ENCODE results near the gene TACC3. TPM values are rescaled to one million over a fixed set of nuclear protein-coding genes. Genes with fewer than 3 reads are reported as not detected.

The TACC3 gene
- total RNA-seq, 1 donor from 2014 or later, result 42.2 TPM

- DNase-seq (ENCODE audit: low spot score), result no peak
- H3K4me3 Mint-ChIP-seq (ENCODE audit: unreplicated experiment), result no peak overlapping the region
- H3K4me1 Mint-ChIP-seq (ENCODE audit: unreplicated experiment), result no peaks in the 10 kb centered on the region
- H3K36me3 Mint-ChIP-seq (ENCODE audit: low read depth, unreplicated experiment), result peaks cover 4% of the 10 kb centered on the region
- no peaks in the 10 kb centered on the region for H3K27me3 Mint-ChIP-seq (ENCODE audit: unreplicated experiment)
- TF ChIP-seq, protein P1, sequence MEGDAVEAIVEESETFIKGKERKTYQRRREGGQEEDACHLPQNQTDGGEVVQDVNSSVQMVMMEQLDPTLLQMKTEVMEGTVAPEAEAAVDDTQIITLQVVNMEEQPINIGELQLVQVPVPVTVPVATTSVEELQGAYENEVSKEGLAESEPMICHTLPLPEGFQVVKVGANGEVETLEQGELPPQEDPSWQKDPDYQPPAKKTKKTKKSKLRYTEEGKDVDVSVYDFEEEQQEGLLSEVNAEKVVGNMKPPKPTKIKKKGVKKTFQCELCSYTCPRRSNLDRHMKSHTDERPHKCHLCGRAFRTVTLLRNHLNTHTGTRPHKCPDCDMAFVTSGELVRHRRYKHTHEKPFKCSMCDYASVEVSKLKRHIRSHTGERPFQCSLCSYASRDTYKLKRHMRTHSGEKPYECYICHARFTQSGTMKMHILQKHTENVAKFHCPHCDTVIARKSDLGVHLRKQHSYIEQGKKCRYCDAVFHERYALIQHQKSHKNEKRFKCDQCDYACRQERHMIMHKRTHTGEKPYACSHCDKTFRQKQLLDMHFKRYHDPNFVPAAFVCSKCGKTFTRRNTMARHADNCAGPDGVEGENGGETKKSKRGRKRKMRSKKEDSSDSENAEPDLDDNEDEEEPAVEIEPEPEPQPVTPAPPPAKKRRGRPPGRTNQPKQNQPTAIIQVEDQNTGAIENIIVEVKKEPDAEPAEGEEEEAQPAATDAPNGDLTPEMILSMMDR (IDR thresholded peaks at IDR 0.05; ENCODE audit: unreplicated experiment), result no peak
- no peak overlapping the region for H3K27ac Mint-ChIP-seq (ENCODE audit: unreplicated experiment)
- no peaks in the 10 kb centered on the region for H3K9me3 Mint-ChIP-seq (ENCODE audit: unreplicated experiment)
Observed at GRCh38 chr4:1749370-1749769, 28.0 kb downstream of the TACC3 start.

DNA sequence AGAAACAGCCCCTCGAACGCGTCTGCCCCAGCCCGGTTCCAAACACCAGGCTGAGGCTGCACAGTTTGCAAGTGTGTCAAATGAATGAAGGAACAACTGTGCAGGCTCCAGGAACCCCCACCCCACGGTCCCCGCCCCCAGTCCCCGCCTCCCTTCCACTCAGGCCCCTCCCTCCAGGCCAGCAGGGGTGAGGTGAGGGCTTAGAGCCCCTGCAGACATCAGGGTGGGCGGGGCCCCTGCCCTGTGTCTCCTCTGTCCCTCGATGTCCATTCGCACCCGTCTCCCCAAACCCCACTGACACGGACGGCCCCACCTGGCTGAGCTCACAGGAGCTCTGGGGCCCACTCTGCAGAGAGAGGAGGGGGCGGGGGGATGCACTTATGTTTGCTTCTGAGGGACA lies 28.5 kb downstream of the TACC3 start:
- DNase-seq (ENCODE audit: low spot score), result no peak
- Mint-ChIP-seq H3K9me3 (ENCODE audit: unreplicated experiment) (no peaks in the 10 kb centered on the region), H3K27ac (ENCODE audit: unreplicated experiment) (no peak overlapping the region)

GRCh38 chr4:1750381-1751154 lies 29.2 kb downstream of the TACC3 start:
- H3K4me1 Mint-ChIP-seq (ENCODE audit: unreplicated experiment), result no peaks in the 10 kb centered on the region
- TF ChIP-seq, protein P1 (IDR thresholded peaks at IDR 0.05; ENCODE audit: unreplicated experiment), result no peak
- H3K4me3 Mint-ChIP-seq (ENCODE audit: unreplicated experiment), result no peak overlapping the region
- no peak overlapping the region for H3K27ac Mint-ChIP-seq (ENCODE audit: unreplicated experiment)
- H3K9me3 Mint-ChIP-seq (ENCODE audit: unreplicated experiment), result no peaks in the 10 kb centered on the region
- no peak for DNase-seq (ENCODE audit: low spot score)
- no peaks in the 10 kb centered on the region for H3K36me3 Mint-ChIP-seq (ENCODE audit: low read depth, unreplicated experiment)
- H3K27me3 Mint-ChIP-seq (ENCODE audit: unreplicated experiment), result no peaks in the 10 kb centered on the region

More for the DNA sequence above, 28.5 kb downstream of the TACC3 start:
- H3K4me3 Mint-ChIP-seq (ENCODE audit: unreplicated experiment), result no peak overlapping the region
- peaks cover 3% of the 10 kb centered on the region for H3K36me3 Mint-ChIP-seq (ENCODE audit: low read depth, unreplicated experiment)
- H3K27me3 Mint-ChIP-seq (ENCODE audit: unreplicated experiment), result no peaks in the 10 kb centered on the region
- no peaks in the 10 kb centered on the region for H3K4me1 Mint-ChIP-seq (ENCODE audit: unreplicated experiment)
- TF ChIP-seq, protein P1 (IDR thresholded peaks at IDR 0.05; ENCODE audit: unreplicated experiment), result no peak

DNA sequence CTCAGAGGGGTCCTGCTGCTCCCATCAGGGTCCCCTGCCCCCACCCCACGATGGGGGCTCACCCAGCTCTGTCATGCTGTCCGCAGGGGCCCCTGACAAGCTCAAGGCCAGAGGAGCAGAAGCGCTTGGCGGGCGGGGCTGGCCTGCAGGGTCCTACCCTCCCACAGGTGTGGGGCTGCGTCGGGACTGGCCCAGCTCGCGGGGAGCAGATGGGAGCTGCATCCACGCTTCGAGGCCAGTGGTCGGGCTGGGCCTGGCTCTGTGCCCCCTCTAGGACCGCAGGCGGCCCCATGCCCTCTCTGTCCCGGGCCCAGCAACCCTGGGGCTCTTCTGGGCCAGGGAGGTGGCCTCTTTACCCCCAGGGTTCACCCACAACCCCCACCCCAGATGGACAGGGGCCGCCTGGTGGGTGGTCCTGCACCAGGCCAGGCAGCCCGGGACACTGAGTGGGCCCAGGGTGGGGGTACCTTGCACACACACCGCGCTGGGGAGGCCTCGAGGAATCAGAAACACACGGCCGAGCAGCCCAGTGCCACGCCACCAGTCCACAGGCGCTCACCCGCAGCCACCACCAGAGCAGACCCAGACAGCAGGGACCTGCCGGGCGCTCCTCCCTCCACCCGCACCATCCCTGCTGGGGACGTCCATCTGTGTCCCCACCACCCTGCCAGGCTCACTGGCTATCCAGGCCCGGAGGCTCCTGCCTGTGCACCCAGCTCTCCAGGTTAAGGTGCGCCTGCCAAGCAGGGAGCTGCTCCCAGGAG lies 30.0 kb downstream of the TACC3 start:
- Mint-ChIP-seq H3K27ac (ENCODE audit: unreplicated experiment) (no peak overlapping the region), H3K27me3 (ENCODE audit: unreplicated experiment) (no peaks in the 10 kb centered on the region), H3K4me1 (ENCODE audit: unreplicated experiment) (no peaks in the 10 kb centered on the region), H3K9me3 (ENCODE audit: unreplicated experiment) (no peaks in the 10 kb centered on the region), H3K36me3 (ENCODE audit: low read depth, unreplicated experiment) (no peaks in the 10 kb centered on the region), H3K4me3 (ENCODE audit: unreplicated experiment) (no peak overlapping the region)
- TF ChIP-seq, protein P1 (IDR thresholded peaks at IDR 0.05; ENCODE audit: unreplicated experiment), result no peak
- DNase-seq (ENCODE audit: low spot score), result no peak

GRCh38 chr4:1751919-1752283 lies 30.6 kb downstream of the TACC3 start:
- Mint-ChIP-seq H3K4me3 (ENCODE audit: unreplicated experiment) (no peak overlapping the region), H3K9me3 (ENCODE audit: unreplicated experiment) (no peaks in the 10 kb centered on the region), H3K27me3 (ENCODE audit: unreplicated experiment) (no peaks in the 10 kb centered on the region), H3K27ac (ENCODE audit: unreplicated experiment) (no peak overlapping the region), H3K4me1 (ENCODE audit: unreplicated experiment) (no peaks in the 10 kb centered on the region), H3K36me3 (ENCODE audit: low read depth, unreplicated experiment) (no peaks in the 10 kb centered on the region)
- no peak for DNase-seq (ENCODE audit: low spot score)
- TF ChIP-seq, protein P1 (IDR thresholded peaks at IDR 0.05; ENCODE audit: unreplicated experiment), result no peak
